Measurements from ENCODE around the gene PPP1R14C.
"Not testable (repeated sequence)": the region's sequence is repeated elsewhere in the genome, so short reads cannot be mapped to it uniquely, and the experiment has no call there.

The PPP1R14C gene

DNA sequence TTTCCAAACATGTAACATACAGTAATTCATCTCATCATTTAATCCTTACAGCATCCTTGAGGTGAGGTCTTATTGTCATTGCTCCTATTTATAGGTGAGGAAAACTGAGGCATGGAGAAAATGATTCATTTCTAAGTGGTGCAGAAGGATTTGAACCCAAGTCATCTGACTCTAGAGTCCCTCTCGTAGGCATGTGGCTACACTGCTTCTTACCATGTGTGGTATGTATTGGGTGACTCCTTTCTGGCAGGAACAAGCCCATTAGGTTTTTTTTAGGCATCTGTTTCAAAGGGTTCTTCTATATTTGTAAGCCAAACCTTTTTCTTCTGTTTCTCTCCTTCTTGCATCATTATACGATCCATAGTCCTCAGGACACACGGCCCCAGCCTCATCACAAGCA lies 94.8 kb downstream of the PPP1R14C start:
- TF ChIP-seq, protein P1, sequence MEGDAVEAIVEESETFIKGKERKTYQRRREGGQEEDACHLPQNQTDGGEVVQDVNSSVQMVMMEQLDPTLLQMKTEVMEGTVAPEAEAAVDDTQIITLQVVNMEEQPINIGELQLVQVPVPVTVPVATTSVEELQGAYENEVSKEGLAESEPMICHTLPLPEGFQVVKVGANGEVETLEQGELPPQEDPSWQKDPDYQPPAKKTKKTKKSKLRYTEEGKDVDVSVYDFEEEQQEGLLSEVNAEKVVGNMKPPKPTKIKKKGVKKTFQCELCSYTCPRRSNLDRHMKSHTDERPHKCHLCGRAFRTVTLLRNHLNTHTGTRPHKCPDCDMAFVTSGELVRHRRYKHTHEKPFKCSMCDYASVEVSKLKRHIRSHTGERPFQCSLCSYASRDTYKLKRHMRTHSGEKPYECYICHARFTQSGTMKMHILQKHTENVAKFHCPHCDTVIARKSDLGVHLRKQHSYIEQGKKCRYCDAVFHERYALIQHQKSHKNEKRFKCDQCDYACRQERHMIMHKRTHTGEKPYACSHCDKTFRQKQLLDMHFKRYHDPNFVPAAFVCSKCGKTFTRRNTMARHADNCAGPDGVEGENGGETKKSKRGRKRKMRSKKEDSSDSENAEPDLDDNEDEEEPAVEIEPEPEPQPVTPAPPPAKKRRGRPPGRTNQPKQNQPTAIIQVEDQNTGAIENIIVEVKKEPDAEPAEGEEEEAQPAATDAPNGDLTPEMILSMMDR (IDR thresholded peaks at IDR 0.05; ENCODE audit: control insufficient read depth, insufficient read depth, low read depth, low read length, missing control alignments): no peak
- DNase-seq (ENCODE audit: low read depth): no peak
- no peak overlapping the region for H3K4me3 ChIP-seq (ENCODE audit: control insufficient read depth, low read depth, low read length)

DNA sequence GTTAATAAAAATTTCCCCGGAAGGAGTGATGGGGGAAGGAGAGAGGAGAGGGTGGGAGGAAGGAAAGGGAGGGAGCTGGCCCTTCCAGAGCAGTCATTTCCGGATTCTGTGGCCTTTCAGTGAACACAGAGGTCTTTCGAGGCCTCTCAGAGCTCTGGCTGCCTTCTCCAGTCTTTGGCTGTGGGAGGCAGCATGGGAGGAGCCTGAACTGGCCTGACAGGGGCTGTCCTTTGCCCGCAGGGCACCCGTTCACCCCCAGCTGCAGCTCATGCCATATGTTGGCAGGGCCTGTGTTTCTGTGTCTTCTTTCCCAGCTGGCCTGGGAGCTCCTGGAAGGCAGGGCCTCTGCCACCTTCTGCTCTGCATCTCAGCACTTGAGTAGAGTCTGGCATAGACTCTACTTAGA lies 95.5 kb downstream of the PPP1R14C start:
- DNase-seq (ENCODE audit: low read depth): no peak
- TF ChIP-seq, protein P1 (IDR thresholded peaks at IDR 0.05; ENCODE audit: control insufficient read depth, insufficient read depth, low read depth, low read length, missing control alignments): no peak
- H3K4me3 ChIP-seq (ENCODE audit: control insufficient read depth, low read depth, low read length): no peak overlapping the region

DNA sequence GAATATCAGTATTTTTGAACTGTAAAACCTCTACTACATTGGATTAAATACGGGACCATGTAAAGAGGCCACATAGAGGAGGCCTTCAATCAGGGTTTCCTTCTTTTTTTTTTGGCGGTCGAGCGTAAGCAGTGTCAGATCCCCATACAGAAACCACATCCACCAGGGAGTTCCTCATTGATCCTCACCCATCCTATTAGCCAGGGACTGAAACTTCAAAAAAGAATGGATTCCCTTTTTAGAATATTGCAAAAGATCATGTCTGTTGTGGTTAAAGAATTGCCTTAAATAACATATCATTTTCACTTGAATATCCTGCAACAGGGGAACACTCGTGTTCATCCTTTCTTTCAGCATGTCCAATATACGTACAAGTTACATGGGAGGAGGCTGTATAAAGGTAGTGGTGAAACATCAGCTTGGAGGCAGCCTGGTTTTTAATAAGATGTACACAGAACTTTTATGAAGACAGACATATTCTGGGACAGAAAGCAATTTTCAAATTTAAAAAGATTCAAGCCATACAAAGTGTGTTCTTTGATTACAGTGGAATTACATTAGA lies 96.1 kb downstream of the PPP1R14C start:
- TF ChIP-seq, protein P1 (IDR thresholded peaks at IDR 0.05; ENCODE audit: control insufficient read depth, insufficient read depth, low read depth, low read length, missing control alignments): no peak
- no peak for DNase-seq (ENCODE audit: low read depth)

DNA sequence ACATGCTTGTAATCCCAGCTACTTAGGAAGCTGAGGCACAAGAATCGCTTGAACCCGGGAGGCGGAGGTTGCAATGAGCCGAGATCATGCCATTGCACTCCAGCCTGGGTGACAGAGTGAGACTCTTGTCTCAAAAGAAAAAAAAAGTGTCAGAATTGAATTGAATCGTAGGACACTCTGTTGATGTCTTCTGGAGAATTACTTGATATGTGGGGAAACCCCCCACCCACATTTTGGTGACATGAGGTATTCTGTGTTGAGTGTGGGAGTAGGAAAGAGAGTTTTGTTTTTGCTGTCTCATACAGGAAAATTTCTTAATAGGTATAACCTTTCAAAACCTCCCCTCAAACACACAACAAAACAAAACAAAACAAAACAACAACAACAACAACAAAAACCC lies 98.9 kb downstream of the PPP1R14C start:
- not testable (repeated sequence) for DNase-seq (ENCODE audit: low read depth); H3K4me3 ChIP-seq (ENCODE audit: control insufficient read depth, low read depth, low read length)

More for the DNA sequence above, 96.1 kb downstream of the PPP1R14C start:
- H3K4me3 ChIP-seq (ENCODE audit: control insufficient read depth, low read depth, low read length): no peak overlapping the region

DNA sequence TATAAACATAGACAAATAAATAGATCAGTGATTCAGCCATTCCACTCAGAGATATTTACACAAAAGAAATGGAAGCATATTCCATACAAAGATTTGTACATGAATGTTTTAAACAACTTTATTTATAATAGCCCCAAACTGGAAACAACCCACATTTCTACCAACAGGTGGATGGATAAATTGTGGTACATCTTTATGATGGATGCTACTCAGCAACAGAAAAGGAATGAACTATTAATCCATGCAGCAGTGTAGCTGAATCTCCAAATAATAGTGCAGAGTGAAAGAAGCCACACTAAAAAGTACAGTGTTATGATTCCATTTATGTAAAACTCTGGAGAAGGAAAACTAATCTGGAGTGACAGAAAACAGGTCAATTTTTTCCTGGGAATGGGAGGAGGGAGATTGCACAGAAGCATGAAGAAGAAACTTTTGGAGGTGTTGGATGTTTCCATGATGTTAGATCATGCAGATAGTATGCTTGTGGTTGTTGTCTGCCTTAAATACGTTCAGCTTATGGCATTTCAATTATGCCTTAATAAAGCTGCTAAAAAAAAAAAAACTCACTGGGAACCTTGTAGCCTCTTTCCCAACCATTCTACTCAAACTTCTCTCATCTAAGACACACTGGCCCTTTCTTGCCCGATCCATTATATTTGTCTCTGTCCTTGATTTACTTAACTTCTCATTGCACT lies 100.9 kb downstream of the PPP1R14C start:
- TF ChIP-seq, protein P1 (IDR thresholded peaks at IDR 0.05; ENCODE audit: control insufficient read depth, insufficient read depth, low read depth, low read length, missing control alignments): no peak
- no peak overlapping the region for H3K4me3 ChIP-seq (ENCODE audit: control insufficient read depth, low read depth, low read length)
- peak; percentile 44 for DNase-seq (ENCODE audit: low read depth)

DNA sequence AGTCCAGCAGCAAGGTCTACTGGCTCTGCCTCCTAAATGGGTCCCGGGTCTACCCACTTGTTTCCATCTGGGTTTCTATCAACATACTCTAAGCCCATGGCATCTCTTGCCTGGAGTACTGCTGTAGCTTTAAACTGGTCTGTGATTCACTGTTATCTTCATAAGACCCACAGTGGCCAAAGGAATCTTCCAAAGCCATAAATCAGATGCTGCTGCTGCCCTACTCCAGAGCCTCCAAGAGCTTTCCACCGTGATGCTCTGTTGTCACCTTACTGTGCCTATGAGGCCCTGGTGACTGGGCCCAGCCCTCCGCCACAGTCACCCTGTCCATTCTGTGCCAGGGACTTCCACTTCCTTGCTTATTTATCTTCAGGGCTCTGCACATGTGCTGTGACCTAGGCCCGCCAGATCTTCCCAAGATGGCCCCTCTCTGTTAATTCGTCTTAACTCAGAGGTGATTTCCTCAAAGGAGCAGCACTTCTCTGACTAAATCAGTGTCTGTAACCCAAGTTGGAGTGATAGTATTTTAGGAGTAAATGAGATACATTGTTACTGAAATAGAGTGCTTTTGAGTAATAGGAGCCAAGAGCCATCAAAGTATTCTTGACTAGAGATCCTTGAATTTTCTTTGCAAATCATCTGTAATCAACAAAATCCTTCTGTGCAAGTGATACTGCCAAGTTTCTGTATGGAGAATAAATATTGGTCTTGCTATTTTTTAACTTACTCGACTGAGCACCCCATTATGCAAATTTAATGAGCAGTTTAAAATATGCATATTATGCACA lies 102.5 kb downstream of the PPP1R14C start:
- DNase-seq (ENCODE audit: low read depth): no peak
- H3K4me3 ChIP-seq (ENCODE audit: control insufficient read depth, low read depth, low read length): no peak overlapping the region
- TF ChIP-seq, protein P1 (IDR thresholded peaks at IDR 0.05; ENCODE audit: control insufficient read depth, insufficient read depth, low read depth, low read length, missing control alignments): no peak

DNA sequence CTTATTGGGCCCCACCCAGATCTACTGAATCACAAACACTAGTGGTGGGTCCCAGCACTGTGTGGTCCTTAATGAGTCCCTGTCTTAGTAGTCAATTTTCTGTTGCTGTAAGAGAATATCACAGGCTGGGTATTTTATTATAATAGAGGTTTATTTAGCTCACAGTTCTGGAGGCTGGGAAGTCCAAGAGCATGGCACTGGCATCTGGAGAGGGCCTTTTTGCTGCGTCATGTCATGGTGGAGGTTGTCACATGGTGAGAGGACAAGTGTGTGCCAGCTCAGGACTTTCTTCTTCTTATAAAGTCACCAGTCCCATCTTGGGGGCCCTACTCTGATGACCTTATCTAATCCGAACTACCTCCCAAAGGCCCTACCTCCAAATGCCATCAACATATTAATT lies 105.0 kb downstream of the PPP1R14C start:
- H3K4me3 ChIP-seq (ENCODE audit: control insufficient read depth, low read depth, low read length): no peak overlapping the region
- no peak for DNase-seq (ENCODE audit: low read depth)
- TF ChIP-seq, protein P1 (IDR thresholded peaks at IDR 0.05; ENCODE audit: control insufficient read depth, insufficient read depth, low read depth, low read length, missing control alignments): no peak
